ENCODE measurements around the gene STKLD1. TPM values are rescaled to one million over a fixed set of nuclear protein-coding genes. Genes with fewer than 3 reads are reported as not detected.

Gene STKLD1
- total RNA-seq, 2 donors from 2014 or later = not detected

- no peaks in the 10 kb centered on the region for H3K27me3 ChIP-seq
- H3K4me1 ChIP-seq = peaks cover 14% of the 10 kb centered on the region
- WGBS, 2 donors = 91% methylated on average over 16 to 19 of the region's 19 CpGs
- H3K36me3 ChIP-seq (replicated peaks in 1 of 2; ENCODE audit: insufficient read depth in 1 of 2, low read depth in 2 of 2) = no peaks in the 10 kb centered on the region
- ATAC-seq (no peak), DNase-seq (no peak)
- no peak overlapping the region for H3K27ac ChIP-seq
- intact Hi-C loops (cut with DNase I) = no loop called here
- no peak overlapping the region for H3K4me3 ChIP-seq
- TF ChIP-seq CTCF (IDR thresholded peaks at IDR 0.05) (no peak), POLR2A (IDR thresholded peaks at IDR 0.05) (no peak)
- H3K9me3 ChIP-seq = no peaks in the 10 kb centered on the region
These were observed 32.1 kb upstream of the STKLD1 start for GRCh38 chr9:133344071-133344470.

GRCh38 chr9:133344979-133345378, 31.2 kb upstream of the STKLD1 start:
- Histone ChIP-seq H3K4me1 (peaks cover 24% of the 10 kb centered on the region), H3K36me3 (replicated peaks in 1 of 2; ENCODE audit: insufficient read depth in 1 of 2, low read depth in 2 of 2) (peaks cover 3 to 7% of the 10 kb centered on the region in 2 donors), H3K9me3 (no peaks in the 10 kb centered on the region), H3K27ac (no peak overlapping the region), H3K27me3 (no peaks in the 10 kb centered on the region), H3K4me3 (no peak overlapping the region)
- no peak for TF ChIP-seq POLR2A (IDR thresholded peaks at IDR 0.05)
- no peak for TF ChIP-seq CTCF (IDR thresholded peaks at IDR 0.05)
- ATAC-seq = no peak
- DNase-seq = no peak
- intact Hi-C loops (cut with DNase I) = no loop called here
- WGBS, 2 donors = 94 to 96% methylated on average over 12 of the region's 12 CpGs

- peaks cover 27% of the 10 kb centered on the region for H3K4me1 ChIP-seq
- TF ChIP-seq CTCF (IDR thresholded peaks at IDR 0.05) = no peak
These were observed 30.6 kb upstream of the STKLD1 start for GRCh38 chr9:133345596-133345995.

GRCh38 chr9:133346021-133346785, 30.0 kb upstream of the STKLD1 start:
- Histone ChIP-seq H3K4me3 (no peak overlapping the region), H3K27me3 (no peaks in the 10 kb centered on the region), H3K9me3 (no peaks in the 10 kb centered on the region), H3K27ac (no peak overlapping the region), H3K36me3 (replicated peaks in 1 of 2; ENCODE audit: insufficient read depth in 1 of 2, low read depth in 2 of 2) (peaks cover 9 to 14% of the 10 kb centered on the region in 2 donors), H3K4me1 (peaks cover 27% of the 10 kb centered on the region)
- ATAC-seq (no peak), DNase-seq (no peak)
- intact Hi-C loops (cut with DNase I) = no loop called here
- TF ChIP-seq CTCF (IDR thresholded peaks at IDR 0.05) (no peak), POLR2A (IDR thresholded peaks at IDR 0.05) (no peak)
- whole genome bisulfite sequencing, 2 donors = 51 to 65% methylated on average over 9 to 15 of the region's 15 CpGs

More at GRCh38 chr9:133345596-133345995, 30.6 kb upstream of the STKLD1 start:
- Histone ChIP-seq H3K36me3 (replicated peaks in 1 of 2; ENCODE audit: insufficient read depth in 1 of 2, low read depth in 2 of 2) (peaks cover 9% of the 10 kb centered on the region in 2 donors), H3K27ac (no peak overlapping the region), H3K9me3 (no peaks in the 10 kb centered on the region), H3K4me3 (no peak overlapping the region), H3K27me3 (no peaks in the 10 kb centered on the region)
- intact Hi-C loops (cut with DNase I) = no loop called here
- DNase-seq (no peak), ATAC-seq (no peak)
- 82 to 84% methylated on average over 6 of the region's 6 CpGs for WGBS, 2 donors

- Histone ChIP-seq H3K9me3 (no peaks in the 10 kb centered on the region), H3K27ac (peak overlapping the region; percentile 87 to 95 (median 94)), H3K27me3 (no peaks in the 10 kb centered on the region), H3K36me3 (replicated peaks in 1 of 2; ENCODE audit: insufficient read depth in 1 of 2, low read depth in 2 of 2) (peaks cover 9 to 26% of the 10 kb centered on the region in 2 donors), H3K4me3 (peak overlapping the region; percentile 97 to 98), H3K4me1 (peaks cover 27% of the 10 kb centered on the region)
- TF ChIP-seq CTCF (IDR thresholded peaks at IDR 0.05) = no peak
- no peak for TF ChIP-seq POLR2A (IDR thresholded peaks at IDR 0.05)
- intact Hi-C loops (cut with DNase I) = no loop called here
- WGBS, 2 donors = 0 to 2% methylated on average over 9 to 40 of the region's 41 CpGs
- DNase-seq (peak in 3 of 4 donors; percentile 43 to 44 (median 44)), ATAC-seq (peak; percentile 31)
These were observed 28.6 kb upstream of the STKLD1 start for GRCh38 chr9:133347515-133347984.

All from body of pancreas (tissue), 4 donors.